PFSK-1 (cell line): ENCODE data around the gene ASNSD1.

ENCODE experiments used
- FOXP2 ChIP-seq: optimal IDR thresholded peaks from 2 replicates; pipeline ENCODE3; 2011; ENCODE audit warnings: borderline replicate concordance, control low read depth, inconsistent platforms; ENCODE audit not compliant: insufficient read depth; ENCODE audit errors: extremely low read length, extremely low read depth
- POLR2AphosphoS5 ChIP-seq: IDR thresholded peaks from 2 replicates; pipeline ENCODE4 v1.6.1; 2012; ENCODE audit warnings: low read depth, mild to moderate bottlenecking, control low read depth, low read length, moderate library complexity
- SIN3A ChIP-seq: IDR thresholded peaks from 2 replicates; pipeline ENCODE4 v1.6.1; 2012; ENCODE audit warnings: mild to moderate bottlenecking, low read length, moderate library complexity, borderline replicate concordance; ENCODE audit not compliant: insufficient read depth
- TAF1 ChIP-seq: IDR thresholded peaks from 2 replicates; pipeline ENCODE4 v1.6.1; 2012; ENCODE audit warnings: low read length, control low read depth, borderline replicate concordance; ENCODE audit not compliant: insufficient read depth
- TF ChIP-seq, protein P1 (sequence below), 2 experiments: IDR thresholded peaks; 2 replicates each; pipeline versions ENCODE4 v1.6.1 to v1.8.0; 2011 to 2012; ENCODE audit warnings: low read depth in 2 of 2, low read length in 2 of 2, control low read depth in 1 of 2, inconsistent platforms in 1 of 2, mild to moderate bottlenecking in 1 of 2, moderate library complexity in 1 of 2; ENCODE audit not compliant: insufficient read depth in 1 of 2

Gene ASNSD1

DNA sequence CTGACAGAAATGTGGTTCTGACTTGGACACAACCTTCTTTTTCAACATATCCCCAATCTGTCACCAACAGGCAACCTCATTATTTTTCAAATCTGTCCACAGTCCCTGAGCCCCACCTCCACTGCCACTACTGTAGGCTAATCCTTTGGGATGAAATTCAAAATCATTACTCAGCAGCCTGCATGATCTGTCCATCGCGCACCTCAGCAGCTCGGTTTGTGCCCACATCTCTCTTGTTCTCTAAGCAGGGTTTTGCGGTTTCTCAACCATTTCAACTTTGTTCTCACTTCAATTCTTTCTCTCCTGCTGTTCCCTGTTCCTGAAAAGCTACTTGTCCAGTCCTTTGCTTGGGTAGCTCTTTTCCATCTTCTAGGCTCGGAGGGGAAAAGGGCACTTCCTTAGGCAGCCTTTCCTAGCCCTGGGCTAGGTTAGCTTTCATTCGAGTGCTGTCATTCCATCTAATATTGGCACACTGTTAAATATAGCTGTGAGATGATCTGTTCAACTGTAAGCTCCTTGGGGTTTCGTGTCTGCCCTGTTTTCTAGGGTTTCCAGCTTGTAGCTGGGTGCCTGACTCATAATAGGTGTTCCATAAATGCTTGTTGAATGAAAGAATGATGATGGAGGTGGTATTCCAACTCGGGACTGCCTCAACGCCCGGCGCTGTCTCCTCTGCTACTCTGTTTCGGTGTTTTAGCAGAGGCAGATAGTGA lies 12.6 kb downstream of the ASNSD1 start:
- TF ChIP-seq FOXP2 (no peak), SIN3A (no peak), TAF1 (no peak), POLR2AphosphoS5 (no peak)
- TF ChIP-seq, protein P1, sequence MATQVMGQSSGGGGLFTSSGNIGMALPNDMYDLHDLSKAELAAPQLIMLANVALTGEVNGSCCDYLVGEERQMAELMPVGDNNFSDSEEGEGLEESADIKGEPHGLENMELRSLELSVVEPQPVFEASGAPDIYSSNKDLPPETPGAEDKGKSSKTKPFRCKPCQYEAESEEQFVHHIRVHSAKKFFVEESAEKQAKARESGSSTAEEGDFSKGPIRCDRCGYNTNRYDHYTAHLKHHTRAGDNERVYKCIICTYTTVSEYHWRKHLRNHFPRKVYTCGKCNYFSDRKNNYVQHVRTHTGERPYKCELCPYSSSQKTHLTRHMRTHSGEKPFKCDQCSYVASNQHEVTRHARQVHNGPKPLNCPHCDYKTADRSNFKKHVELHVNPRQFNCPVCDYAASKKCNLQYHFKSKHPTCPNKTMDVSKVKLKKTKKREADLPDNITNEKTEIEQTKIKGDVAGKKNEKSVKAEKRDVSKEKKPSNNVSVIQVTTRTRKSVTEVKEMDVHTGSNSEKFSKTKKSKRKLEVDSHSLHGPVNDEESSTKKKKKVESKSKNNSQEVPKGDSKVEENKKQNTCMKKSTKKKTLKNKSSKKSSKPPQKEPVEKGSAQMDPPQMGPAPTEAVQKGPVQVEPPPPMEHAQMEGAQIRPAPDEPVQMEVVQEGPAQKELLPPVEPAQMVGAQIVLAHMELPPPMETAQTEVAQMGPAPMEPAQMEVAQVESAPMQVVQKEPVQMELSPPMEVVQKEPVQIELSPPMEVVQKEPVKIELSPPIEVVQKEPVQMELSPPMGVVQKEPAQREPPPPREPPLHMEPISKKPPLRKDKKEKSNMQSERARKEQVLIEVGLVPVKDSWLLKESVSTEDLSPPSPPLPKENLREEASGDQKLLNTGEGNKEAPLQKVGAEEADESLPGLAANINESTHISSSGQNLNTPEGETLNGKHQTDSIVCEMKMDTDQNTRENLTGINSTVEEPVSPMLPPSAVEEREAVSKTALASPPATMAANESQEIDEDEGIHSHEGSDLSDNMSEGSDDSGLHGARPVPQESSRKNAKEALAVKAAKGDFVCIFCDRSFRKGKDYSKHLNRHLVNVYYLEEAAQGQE (IDR thresholded peaks at IDR 0.05; ENCODE audit: insufficient read depth in 1 of 2, low read depth in 2 of 2, low read length in 2 of 2): no peak

DNA sequence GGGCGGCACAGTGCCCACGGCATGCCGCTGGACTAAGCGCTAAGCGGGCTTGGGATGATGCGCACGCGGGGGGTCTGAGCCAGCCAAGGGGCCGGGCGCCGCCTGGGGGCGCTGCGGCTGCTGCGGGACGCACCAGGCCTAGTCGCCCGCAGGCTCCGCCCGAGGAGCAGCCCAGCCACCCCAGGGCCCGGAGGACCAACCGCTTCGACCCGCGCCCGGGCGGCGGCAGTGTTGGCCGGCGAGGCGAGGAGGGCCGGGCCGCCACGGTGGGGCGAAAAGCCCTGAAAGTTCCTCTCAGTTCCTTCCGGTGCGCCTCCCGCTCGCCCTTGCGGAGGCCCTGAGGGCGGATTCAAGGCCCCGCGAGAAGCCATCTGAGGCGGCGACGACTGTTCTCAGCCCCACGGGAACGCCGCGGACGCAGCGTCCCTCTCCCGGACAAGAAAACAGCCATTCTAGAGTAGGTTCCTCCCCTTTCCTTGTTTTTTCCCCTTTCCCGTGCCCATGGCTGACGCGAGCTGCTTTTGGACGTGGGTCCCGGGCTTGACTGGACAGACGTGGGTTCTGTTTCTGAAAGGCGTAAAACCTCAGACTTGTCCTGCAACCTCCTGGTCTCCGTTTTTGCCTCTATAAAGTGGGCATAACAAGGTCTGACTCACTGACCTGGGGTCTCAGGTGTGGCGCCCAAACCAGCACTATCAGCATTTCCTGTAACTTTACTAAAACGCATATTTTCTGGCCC lies 13.3 kb downstream of the ASNSD1 start, which contains the start of gene ANKAR:
ANKAR (plus strand) TSS at position 297 of the 739 bp plus-strand sequence. CDS start 1,821 bp downstream, outside the sequence.
- TF ChIP-seq, protein P1 (IDR thresholded peaks at IDR 0.05; ENCODE audit: insufficient read depth in 1 of 2, low read depth in 2 of 2, low read length in 2 of 2): no peak
- 0 out of 2 replicates have a peak, but pooled peaks have one; percentile 32 for TF ChIP-seq POLR2AphosphoS5
- no peak for TF ChIP-seq TAF1
- TF ChIP-seq FOXP2: peak; percentile 97

DNA sequence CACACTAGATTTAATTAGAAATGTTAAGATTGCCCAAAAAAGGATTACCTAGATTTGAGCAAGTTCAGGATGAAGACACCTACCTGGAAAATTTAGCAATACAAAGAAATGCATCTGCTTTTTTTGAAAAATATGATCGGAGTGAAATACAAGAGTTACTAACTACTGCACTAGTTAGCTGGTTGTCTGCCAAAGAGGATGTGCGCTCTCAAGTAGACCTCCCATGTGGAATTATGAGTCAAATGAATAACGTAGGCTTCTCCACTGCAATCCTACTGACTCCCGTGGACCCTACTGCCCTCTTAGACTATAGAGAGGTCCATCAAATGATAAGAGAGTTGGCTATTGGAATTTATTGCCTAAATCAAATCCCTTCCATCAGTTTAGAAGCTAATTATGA lies 15.2 kb downstream of the ASNSD1 start:
- no peak for TF ChIP-seq SIN3A
- no peak for TF ChIP-seq TAF1
- no peak for TF ChIP-seq POLR2AphosphoS5
- TF ChIP-seq FOXP2: no peak
- TF ChIP-seq, protein P1 (IDR thresholded peaks at IDR 0.05; ENCODE audit: insufficient read depth in 1 of 2, low read depth in 2 of 2, low read length in 2 of 2): no peak

DNA sequence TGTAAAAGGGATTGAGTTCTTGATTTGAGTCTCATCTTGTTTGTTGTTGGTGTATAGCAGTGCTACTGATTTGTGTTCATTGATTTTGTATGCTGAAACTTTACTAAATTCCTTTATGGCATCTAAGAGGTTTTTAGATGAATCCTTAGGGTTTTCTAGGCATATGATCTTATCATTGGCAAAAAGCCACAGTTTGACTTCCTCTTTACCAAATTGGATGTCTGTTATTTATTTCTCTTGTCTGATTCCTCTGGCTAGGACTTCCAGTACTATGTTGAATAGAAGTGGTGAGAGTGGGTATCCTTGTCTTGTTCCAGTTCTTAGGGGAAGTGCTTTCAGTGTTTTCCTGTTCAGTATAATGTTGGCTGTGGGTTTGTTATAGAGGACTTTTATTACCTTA lies 18.0 kb downstream of the ASNSD1 start:
- TF ChIP-seq FOXP2 (no peak), TAF1 (no peak)
- TF ChIP-seq, protein P1 (IDR thresholded peaks at IDR 0.05; ENCODE audit: insufficient read depth in 1 of 2, low read depth in 2 of 2, low read length in 2 of 2): no peak

DNA sequence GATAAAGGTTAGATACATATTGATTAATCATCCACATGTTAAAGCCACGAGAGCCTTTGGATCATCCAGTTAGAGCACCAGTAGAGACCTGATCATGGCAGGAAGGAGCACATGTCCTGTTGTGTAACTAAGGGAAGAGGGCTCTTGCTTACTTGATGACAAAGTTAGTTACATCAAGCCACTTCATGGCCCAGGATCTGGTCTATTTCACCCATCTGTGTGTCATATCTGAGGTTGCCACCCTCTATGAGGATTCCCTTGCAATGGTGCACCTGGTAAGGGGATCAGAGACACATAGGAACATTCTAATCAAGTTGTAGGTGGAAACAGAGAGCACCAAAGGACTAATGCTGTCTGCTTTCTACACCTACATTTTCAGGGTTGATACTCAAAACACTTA lies 19.9 kb downstream of the ASNSD1 start:
- TF ChIP-seq TAF1 (no peak), FOXP2 (no peak), POLR2AphosphoS5 (no peak), SIN3A (no peak)
- TF ChIP-seq, protein P1 (IDR thresholded peaks at IDR 0.05; ENCODE audit: insufficient read depth in 1 of 2, low read depth in 2 of 2, low read length in 2 of 2): no peak
